ENCODE results near the gene RNF13.
A peak's percentile ranks its signal among the peaks of the same experiment; 100 is the strongest.
"Not testable (repeated sequence)": the region's sequence is repeated elsewhere in the genome, so short reads cannot be mapped to it uniquely, and the experiment has no call there.

RNF13 gene

GRCh38 chr3:149971403-149972075 lies 158.5 kb downstream of the RNF13 start:
- peak overlapping the region; percentile 98 for H3K18ac ChIP-seq (ENCODE audit: low read length)
- peak overlapping the region; percentile 76 for H3K14ac ChIP-seq (ENCODE audit: low read length)
- peak overlapping the region; percentile 96 for H2AFZ ChIP-seq (ENCODE audit: insufficient read depth, low read length, poor library complexity)
- peak overlapping the region; percentile 73 for H2BK120ac ChIP-seq (ENCODE audit: insufficient read depth, low read length, poor library complexity)
- no peaks in the 10 kb centered on the region for H3K4me1 ChIP-seq (ENCODE audit: control insufficient read depth in 1 of 2, insufficient read depth in 2 of 2, low read length in 2 of 2)
- peak overlapping the region; percentile 96 for H3K9ac ChIP-seq (ENCODE audit: low read length)
- H2BK5ac ChIP-seq (ENCODE audit: low read depth, low read length, poor library complexity), result peak overlapping the region; percentile 97
- peak overlapping the region; percentile 73 for H3K4ac ChIP-seq (ENCODE audit: low read depth, low read length)
- peak overlapping the region; percentile 79 for H3K4me2 ChIP-seq (ENCODE audit: low read length)
- H3K79me1 ChIP-seq (ENCODE audit: low read length), result peaks cover 22% of the 10 kb centered on the region
- DNase-seq, result peak; percentile 50 to 55
- no peak overlapping the region for H2AK5ac ChIP-seq (ENCODE audit: low read length)
- H4K8ac ChIP-seq (ENCODE audit: low read depth, low read length), result peak overlapping the region; percentile 94
- WGBS (ENCODE audit: extremely low coverage, insufficient coverage, insufficient read length), result no CpG with 5 or more reads among the region's 42 CpGs
- no peaks in the 10 kb centered on the region for H3K36me3 ChIP-seq (ENCODE audit: control insufficient read depth in 1 of 2, insufficient read depth in 2 of 2, low read length in 2 of 2)
- no peaks in the 10 kb centered on the region for H3K9me3 ChIP-seq (ENCODE audit: insufficient read depth, low read depth, low read length)
- peak overlapping the region; percentile 87 for H3K4me3 ChIP-seq (ENCODE audit: low read depth, low read length)
- peak overlapping the region; percentile 99 for H3K27ac ChIP-seq (ENCODE audit: low read depth, low read length)
- no peak overlapping the region for H2BK12ac ChIP-seq (ENCODE audit: low read length)
- peak overlapping the region; percentile 96 for H4K91ac ChIP-seq (ENCODE audit: low read depth, low read length)
- no peak overlapping the region for H3K23ac ChIP-seq (ENCODE audit: low read length)
- H3K79me2 ChIP-seq (ENCODE audit: control insufficient read depth, insufficient read depth, low read length, poor library complexity), result peaks cover 19% of the 10 kb centered on the region
- peak overlapping the region; percentile 91 for H4K12ac ChIP-seq (ENCODE audit: low read depth, low read length)
- H3K27me3 ChIP-seq (ENCODE audit: insufficient read depth, low read length), result no peaks in the 10 kb centered on the region

GRCh38 chr3:149975919-149976318 lies 162.9 kb downstream of the RNF13 start:
- peaks cover 6% of the 10 kb centered on the region for H3K79me1 ChIP-seq (ENCODE audit: low read length)
- no peak overlapping the region for H3K4me3 ChIP-seq (ENCODE audit: low read depth, low read length)
- no peak overlapping the region for H2AK5ac ChIP-seq (ENCODE audit: low read length)
- H3K79me2 ChIP-seq (ENCODE audit: control insufficient read depth, insufficient read depth, low read length, poor library complexity), result peaks cover 8% of the 10 kb centered on the region
- no peak for DNase-seq
- no peak overlapping the region for H3K9ac ChIP-seq (ENCODE audit: low read length)
- no peak overlapping the region for H4K91ac ChIP-seq (ENCODE audit: low read depth, low read length)
- no peaks in the 10 kb centered on the region for H3K9me3 ChIP-seq (ENCODE audit: insufficient read depth, low read depth, low read length)
- H3K36me3 ChIP-seq (ENCODE audit: control insufficient read depth in 1 of 2, insufficient read depth in 2 of 2, low read length in 2 of 2), result no peaks in the 10 kb centered on the region
- no peak overlapping the region for H4K12ac ChIP-seq (ENCODE audit: low read depth, low read length)
- H3K4me2 ChIP-seq (ENCODE audit: low read length), result no peak overlapping the region
- H3K27me3 ChIP-seq (ENCODE audit: insufficient read depth, low read length), result no peaks in the 10 kb centered on the region
- no peak overlapping the region for H3K18ac ChIP-seq (ENCODE audit: low read length)
- H2AFZ ChIP-seq (ENCODE audit: insufficient read depth, low read length, poor library complexity), result no peak overlapping the region
- H2BK12ac ChIP-seq (ENCODE audit: low read length), result no peak overlapping the region
- no peak overlapping the region for H3K27ac ChIP-seq (ENCODE audit: low read depth, low read length)
- H2BK120ac ChIP-seq (ENCODE audit: insufficient read depth, low read length, poor library complexity), result no peak overlapping the region
- no peak overlapping the region for H3K14ac ChIP-seq (ENCODE audit: low read length)
- no peak overlapping the region for H3K23ac ChIP-seq (ENCODE audit: low read length)
- no peak overlapping the region for H4K8ac ChIP-seq (ENCODE audit: low read depth, low read length)
- H2BK5ac ChIP-seq (ENCODE audit: low read depth, low read length, poor library complexity), result no peak overlapping the region
- no peaks in the 10 kb centered on the region for H3K4me1 ChIP-seq (ENCODE audit: control insufficient read depth in 1 of 2, insufficient read depth in 2 of 2, low read length in 2 of 2)
- no peak overlapping the region for H3K4ac ChIP-seq (ENCODE audit: low read depth, low read length)

GRCh38 chr3:149977386-149977785 lies 164.4 kb downstream of the RNF13 start:
- no peaks in the 10 kb centered on the region for H3K4me1 ChIP-seq (ENCODE audit: control insufficient read depth in 1 of 2, insufficient read depth in 2 of 2, low read length in 2 of 2)
- H3K9me3 ChIP-seq (ENCODE audit: insufficient read depth, low read depth, low read length), result no peaks in the 10 kb centered on the region
- H3K14ac ChIP-seq (ENCODE audit: low read length), result no peak overlapping the region
- H3K23ac ChIP-seq (ENCODE audit: low read length), result no peak overlapping the region
- H3K79me2 ChIP-seq (ENCODE audit: control insufficient read depth, insufficient read depth, low read length, poor library complexity), result no peaks in the 10 kb centered on the region
- H3K4me2 ChIP-seq (ENCODE audit: low read length), result no peak overlapping the region
- DNase-seq, result no peak
- no peak overlapping the region for H3K27ac ChIP-seq (ENCODE audit: low read depth, low read length)
- H3K27me3 ChIP-seq (ENCODE audit: insufficient read depth, low read length), result no peaks in the 10 kb centered on the region
- H2AFZ ChIP-seq (ENCODE audit: insufficient read depth, low read length, poor library complexity), result no peak overlapping the region
- no peak overlapping the region for H2BK5ac ChIP-seq (ENCODE audit: low read depth, low read length, poor library complexity)
- no peak overlapping the region for H2AK5ac ChIP-seq (ENCODE audit: low read length)
- no peak overlapping the region for H4K91ac ChIP-seq (ENCODE audit: low read depth, low read length)
- no peak overlapping the region for H3K4ac ChIP-seq (ENCODE audit: low read depth, low read length)
- H2BK12ac ChIP-seq (ENCODE audit: low read length), result no peak overlapping the region
- no peak overlapping the region for H2BK120ac ChIP-seq (ENCODE audit: insufficient read depth, low read length, poor library complexity)
- no peaks in the 10 kb centered on the region for H3K36me3 ChIP-seq (ENCODE audit: control insufficient read depth in 1 of 2, insufficient read depth in 2 of 2, low read length in 2 of 2)
- no peak overlapping the region for H3K4me3 ChIP-seq (ENCODE audit: low read depth, low read length)
- no peak overlapping the region for H3K9ac ChIP-seq (ENCODE audit: low read length)
- no peak overlapping the region for H3K18ac ChIP-seq (ENCODE audit: low read length)
- no CpG with 5 or more reads among the region's 2 CpGs for WGBS (ENCODE audit: extremely low coverage, insufficient coverage, insufficient read length)
- no peak overlapping the region for H4K12ac ChIP-seq (ENCODE audit: low read depth, low read length)
- no peaks in the 10 kb centered on the region for H3K79me1 ChIP-seq (ENCODE audit: low read length)
- H4K8ac ChIP-seq (ENCODE audit: low read depth, low read length), result no peak overlapping the region

GRCh38 chr3:149981979-149982378 lies 169.0 kb downstream of the RNF13 start:
- not testable (repeated sequence) for H3K4me3 ChIP-seq (ENCODE audit: low read depth, low read length); H4K91ac ChIP-seq (ENCODE audit: low read depth, low read length); H3K14ac ChIP-seq (ENCODE audit: low read length); H3K36me3 ChIP-seq (ENCODE audit: control insufficient read depth in 1 of 2, insufficient read depth in 2 of 2, low read length in 2 of 2); H2BK12ac ChIP-seq (ENCODE audit: low read length); H2AFZ ChIP-seq (ENCODE audit: insufficient read depth, low read length, poor library complexity); H3K18ac ChIP-seq (ENCODE audit: low read length); H3K9me3 ChIP-seq (ENCODE audit: insufficient read depth, low read depth, low read length); H2AK5ac ChIP-seq (ENCODE audit: low read length); DNase-seq; H3K23ac ChIP-seq (ENCODE audit: low read length); H3K27ac ChIP-seq (ENCODE audit: low read depth, low read length); H2BK5ac ChIP-seq (ENCODE audit: low read depth, low read length, poor library complexity); H3K4me2 ChIP-seq (ENCODE audit: low read length); H3K4ac ChIP-seq (ENCODE audit: low read depth, low read length); H4K12ac ChIP-seq (ENCODE audit: low read depth, low read length); H3K79me1 ChIP-seq (ENCODE audit: low read length); H4K8ac ChIP-seq (ENCODE audit: low read depth, low read length); H3K9ac ChIP-seq (ENCODE audit: low read length); H3K4me1 ChIP-seq (ENCODE audit: control insufficient read depth in 1 of 2, insufficient read depth in 2 of 2, low read length in 2 of 2); H3K79me2 ChIP-seq (ENCODE audit: control insufficient read depth, insufficient read depth, low read length, poor library complexity); H3K27me3 ChIP-seq (ENCODE audit: insufficient read depth, low read length); H2BK120ac ChIP-seq (ENCODE audit: insufficient read depth, low read length, poor library complexity)
- no CpG with 5 or more reads among the region's 10 CpGs for WGBS (ENCODE audit: extremely low coverage, insufficient coverage, insufficient read length)

All from trophoblast cell (in vitro differentiated cells and primary cell).